Small intestine (tissue), 7 donors: Measurements from ENCODE around the gene TOMM40L. TPM values are rescaled to one million over a fixed set of nuclear protein-coding genes. Genes with fewer than 3 reads are reported as not detected.

Source experiments
- DNase-seq, 2 donors: peaks; one replicate each; pipeline versions ENCODE4 v3.0.0 to v3.0.0-alpha.2; 2013
- FAIRE-seq: peaks from 2 replicates; lab custom pipeline; 2012; peaks lifted over from hg19 to GRCh38; lab: Jason Lieb, UNC
- H3K27ac ChIP-seq, 3 donors: one replicate each; pipeline ENCODE4 v1.5.1; 2013; ENCODE audit warnings: low read length in 2 of 3, mild to moderate bottlenecking in 2 of 3, control low read depth in 1 of 3, inconsistent platforms in 1 of 3, low read depth in 1 of 3, moderate library complexity in 1 of 3
- H3K27me3 ChIP-seq, 3 donors: one replicate each; pipeline ENCODE4 v1.6.1; 2013; ENCODE audit warnings: low read length in 3 of 3, inconsistent platforms in 1 of 3; ENCODE audit not compliant: control insufficient read depth in 3 of 3, insufficient read depth in 3 of 3
- H3K36me3 ChIP-seq, 3 donors: one replicate each; pipeline ENCODE4 v1.6.1; 2013; ENCODE audit warnings: low read length in 3 of 3, inconsistent platforms in 1 of 3, low read depth in 1 of 3, mild to moderate bottlenecking in 1 of 3, moderate library complexity in 1 of 3; ENCODE audit not compliant: control insufficient read depth in 3 of 3, insufficient read depth in 2 of 3
- H3K4me1 ChIP-seq, 3 donors: one replicate each; pipeline ENCODE4 v1.6.1; 2013; ENCODE audit warnings: low read length in 2 of 3, inconsistent platforms in 1 of 3, low read depth in 1 of 3, mild to moderate bottlenecking in 1 of 3, moderate library complexity in 1 of 3; ENCODE audit not compliant: control insufficient read depth in 3 of 3, insufficient read depth in 2 of 3
- H3K4me3 ChIP-seq, 3 donors: one replicate each; pipeline ENCODE4 v1.5.1; 2013; ENCODE audit warnings: low read length in 3 of 3, control low read depth in 1 of 3, inconsistent platforms in 1 of 3, low read depth in 1 of 3, mild to moderate bottlenecking in 1 of 3, moderate library complexity in 1 of 3
- H3K9me3 ChIP-seq, 2 donors: one replicate each; pipeline ENCODE4 v1.6.1; 2013; ENCODE audit warnings: low read depth in 1 of 2, low read length in 1 of 2; ENCODE audit not compliant: control insufficient read depth in 2 of 2, insufficient read depth in 1 of 2
- WGBS, 3 donors: extraction: QIAGEN DNeasy Blood & Tissue Kit; methylation state at CpG; one replicate each; pipeline ENCODE4 v1.1.7; 2013; 5-methylcytosine and 5-hydroxymethylcytosine counted together
- polyA plus RNA-seq, 4 donors: library from polyadenylated mRNA; stranded (reverse) in 3 of 4; unstranded in 1 of 4; fragments of 200-250 nt in 3 of 4; fragments of 120-200 nt in 1 of 4; gene quantifications; one replicate each; pipeline versions ENCODE4 v1.2.1 to v1.2.3, GENCODE V29; 2013
- donor health status: healthy with polysubstance abuse.
- donor health status: control.
- donor health status: control.
- donor health status: Bipolar disorder and iron deficiency.
- donor health status: healthy.

The TOMM40L gene
- polyA plus RNA-seq, 4 donors, result 12.4 to 32.9 (median 22.1) TPM

- DNase-seq, result peak; percentile 36 to 72
- FAIRE-seq, result no peak
Observed at GRCh38 chr1:161185282-161185682, 40.6 kb upstream of the TOMM40L start.

GRCh38 chr1:161185732-161186311 is 40.0 kb upstream of the TOMM40L start:
- H3K27me3 ChIP-seq, result no peaks in the 10 kb centered on the region
- no peak for DNase-seq
- peaks cover 0 to 2% (median 0%) of the 10 kb centered on the region in 3 donors for H3K36me3 ChIP-seq
- H3K27ac ChIP-seq, result peak overlapping the region; percentile 38 to 84 (median 69)
- no peak overlapping the region for H3K4me3 ChIP-seq
- whole genome bisulfite sequencing, 3 donors, result 30 to 51% (median 40%) methylated on average over 2 of the region's 2 CpGs
- no peak for FAIRE-seq
- H3K9me3 ChIP-seq, result no peaks in the 10 kb centered on the region
- H3K4me1 ChIP-seq, result no peaks in the 10 kb centered on the region

More at GRCh38 chr1:161185282-161185682, 40.6 kb upstream of the TOMM40L start:
- Histone ChIP-seq H3K27ac (peak overlapping the region in 2 of 3 donors; percentile 69 to 87), H3K4me3 (no peak overlapping the region), H3K4me1 (no peaks in the 10 kb centered on the region), H3K27me3 (no peaks in the 10 kb centered on the region), H3K9me3 (no peaks in the 10 kb centered on the region), H3K36me3 (no peaks in the 10 kb centered on the region)
- 5 to 22% (median 19%) methylated on average over 3 of the region's 3 CpGs for WGBS, 3 donors

DNA sequence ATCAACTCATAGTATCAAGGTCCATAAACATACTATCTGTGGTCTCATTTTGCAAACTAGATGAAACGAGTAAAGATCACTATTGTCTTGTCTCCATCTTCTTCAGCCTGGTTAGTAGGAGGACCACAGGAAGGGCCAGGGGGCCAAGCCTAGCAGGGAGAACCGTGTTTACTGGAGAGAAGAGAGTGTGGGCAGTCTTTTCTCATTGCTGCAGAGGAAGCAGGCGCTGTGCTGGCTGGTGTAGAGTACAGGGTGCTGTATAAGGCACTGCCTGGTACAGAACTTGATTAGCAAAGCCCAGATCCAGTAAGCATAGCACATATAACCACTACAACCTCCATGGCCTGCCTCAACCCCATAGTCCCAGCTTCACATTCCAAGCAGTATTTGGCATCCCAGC is 38.5 kb upstream of the TOMM40L start:
- H3K4me3 ChIP-seq, result no peak overlapping the region
- H3K27ac ChIP-seq, result no peak overlapping the region
- DNase-seq, result no peak
- H3K27me3 ChIP-seq, result peaks cover 0 to 4% (median 0%) of the 10 kb centered on the region in 3 donors
- no peaks in the 10 kb centered on the region for H3K4me1 ChIP-seq
- 68 to 78% (median 70%) methylated on average over 3 of the region's 3 CpGs for WGBS, 3 donors
- peaks cover 0 to 11% (median 0%) of the 10 kb centered on the region in 3 donors for H3K36me3 ChIP-seq
- no peak for FAIRE-seq
- no peaks in the 10 kb centered on the region for H3K9me3 ChIP-seq

DNA sequence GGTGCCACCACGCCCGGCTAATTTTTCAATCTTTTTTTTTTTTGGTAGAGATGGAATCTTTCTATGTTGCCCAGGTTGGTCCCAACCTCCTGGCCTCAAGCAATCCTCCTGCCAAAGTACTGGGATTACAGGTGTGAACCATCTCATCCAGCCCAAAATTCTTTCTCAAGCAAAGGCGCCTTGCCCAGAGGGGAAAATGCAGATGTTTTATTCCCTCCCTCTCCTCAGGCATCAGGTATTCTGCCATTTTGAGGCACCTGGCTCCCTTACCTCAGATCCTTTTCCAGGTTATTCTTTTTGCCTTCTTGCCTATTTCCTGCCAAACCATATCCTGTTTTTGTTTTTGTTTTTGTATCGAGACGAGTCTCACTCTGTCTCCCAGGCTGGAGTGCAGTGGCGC is 37.5 kb upstream of the TOMM40L start:
- H3K27me3 ChIP-seq, result peaks cover 0 to 4% (median 0%) of the 10 kb centered on the region in 3 donors
- no peaks in the 10 kb centered on the region for H3K4me1 ChIP-seq
- H3K9me3 ChIP-seq, result no peaks in the 10 kb centered on the region
- H3K27ac ChIP-seq, result no peak overlapping the region
- FAIRE-seq (no peak), DNase-seq (no peak)
- H3K36me3 ChIP-seq, result peaks cover 0 to 11% (median 0%) of the 10 kb centered on the region in 3 donors
- WGBS, 3 donors, result 81 to 88% (median 83%) methylated on average over 6 of the region's 6 CpGs
- H3K4me3 ChIP-seq, result no peak overlapping the region

DNA sequence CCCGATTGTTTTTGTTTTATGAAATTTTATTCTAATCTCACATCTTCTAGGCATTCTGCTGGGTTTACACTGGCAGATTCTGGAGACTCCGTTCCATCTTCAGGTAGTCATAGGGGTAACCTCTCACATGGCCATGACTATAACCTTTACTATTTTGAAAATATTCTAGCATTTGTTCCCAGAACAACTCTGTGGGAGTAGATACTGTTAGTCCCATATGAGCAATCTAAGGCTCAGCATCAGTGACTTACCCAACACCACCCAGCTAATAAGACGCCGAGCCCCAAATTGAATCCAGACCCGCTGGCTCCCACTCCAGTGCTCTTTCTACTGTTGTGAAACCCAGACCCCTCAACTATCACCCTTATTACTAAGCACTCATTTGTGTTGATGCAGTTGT is 36.8 kb upstream of the TOMM40L start:
- Histone ChIP-seq H3K36me3 (peaks cover 0 to 11% (median 0%) of the 10 kb centered on the region in 3 donors), H3K4me1 (no peaks in the 10 kb centered on the region), H3K9me3 (no peaks in the 10 kb centered on the region), H3K4me3 (no peak overlapping the region), H3K27ac (no peak overlapping the region), H3K27me3 (peaks cover 0 to 4% (median 0%) of the 10 kb centered on the region in 3 donors)
- WGBS, 3 donors, result 93 to 94% (median 93%) methylated on average over 5 of the region's 5 CpGs
- DNase-seq, result no peak
- no peak for FAIRE-seq

DNA sequence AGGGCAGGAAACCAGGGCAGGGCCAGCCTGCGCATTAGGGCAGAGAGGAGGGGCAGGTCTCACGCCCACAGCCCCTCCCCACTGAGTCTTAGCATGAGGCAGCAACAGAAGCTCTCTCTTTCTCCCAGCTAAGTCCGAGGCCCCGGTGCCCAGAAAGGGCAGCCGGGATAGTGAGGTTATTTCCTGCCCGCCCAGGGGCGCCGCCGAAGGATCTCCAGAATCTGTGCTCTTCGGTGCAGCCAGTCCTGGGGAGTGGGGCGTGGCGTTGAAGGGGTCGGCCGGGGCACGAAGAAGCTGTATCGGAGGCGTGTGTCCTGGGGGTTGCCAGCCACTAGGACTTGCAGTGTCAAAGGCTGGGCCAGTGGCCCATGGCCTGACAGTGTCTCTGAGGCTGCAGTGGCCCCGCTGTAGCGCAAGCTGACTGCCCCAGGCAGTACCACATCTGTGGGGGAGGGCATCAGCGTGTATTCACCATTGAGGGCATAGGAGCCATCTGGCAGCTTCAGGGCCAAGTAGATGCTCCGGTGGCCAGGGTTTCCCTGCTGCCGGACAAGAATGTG is 34.8 kb upstream of the TOMM40L start:
- DNase-seq (no peak), FAIRE-seq (no peak)
- Histone ChIP-seq H3K27me3 (peaks cover 0 to 4% (median 0%) of the 10 kb centered on the region in 3 donors), H3K36me3 (peaks cover 0 to 13% (median 0%) of the 10 kb centered on the region in 3 donors), H3K4me3 (no peak overlapping the region), H3K27ac (no peak overlapping the region), H3K9me3 (no peaks in the 10 kb centered on the region), H3K4me1 (peaks cover 0 to 3% (median 0%) of the 10 kb centered on the region in 3 donors)
- 44 to 66% (median 64%) methylated on average over 22 of the region's 22 CpGs for WGBS, 3 donors

DNA sequence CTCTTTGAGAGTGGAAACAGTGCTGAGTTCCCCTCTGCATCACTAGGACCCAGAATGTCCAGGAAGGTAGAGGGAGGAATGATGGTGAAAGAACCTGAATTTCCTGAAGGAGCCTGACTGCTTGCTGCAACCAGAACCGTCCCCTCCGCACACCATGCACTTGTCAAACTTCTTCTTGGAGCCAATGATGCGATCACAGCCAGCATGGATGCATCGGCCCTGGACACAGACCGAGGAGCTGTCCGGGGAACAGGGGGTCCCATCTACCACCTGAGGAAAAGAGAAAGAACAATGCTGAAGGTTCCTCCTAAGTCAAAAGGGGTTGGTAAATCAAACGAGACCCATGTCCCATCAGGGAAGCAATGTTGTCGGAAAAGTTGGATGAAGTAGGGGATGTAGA is 33.9 kb upstream of the TOMM40L start:
- H3K27ac ChIP-seq, result no peak overlapping the region
- no peak overlapping the region for H3K4me3 ChIP-seq
- H3K27me3 ChIP-seq, result peaks cover 0 to 4% (median 0%) of the 10 kb centered on the region in 3 donors
- H3K4me1 ChIP-seq, result peaks cover 0 to 3% (median 0%) of the 10 kb centered on the region in 3 donors
- peaks cover 0 to 13% (median 0%) of the 10 kb centered on the region in 3 donors for H3K36me3 ChIP-seq
- FAIRE-seq, result no peak
- WGBS, 3 donors, result 68 to 71% (median 71%) methylated on average over 8 of the region's 8 CpGs
- DNase-seq, result no peak
- H3K9me3 ChIP-seq, result no peaks in the 10 kb centered on the region

DNA sequence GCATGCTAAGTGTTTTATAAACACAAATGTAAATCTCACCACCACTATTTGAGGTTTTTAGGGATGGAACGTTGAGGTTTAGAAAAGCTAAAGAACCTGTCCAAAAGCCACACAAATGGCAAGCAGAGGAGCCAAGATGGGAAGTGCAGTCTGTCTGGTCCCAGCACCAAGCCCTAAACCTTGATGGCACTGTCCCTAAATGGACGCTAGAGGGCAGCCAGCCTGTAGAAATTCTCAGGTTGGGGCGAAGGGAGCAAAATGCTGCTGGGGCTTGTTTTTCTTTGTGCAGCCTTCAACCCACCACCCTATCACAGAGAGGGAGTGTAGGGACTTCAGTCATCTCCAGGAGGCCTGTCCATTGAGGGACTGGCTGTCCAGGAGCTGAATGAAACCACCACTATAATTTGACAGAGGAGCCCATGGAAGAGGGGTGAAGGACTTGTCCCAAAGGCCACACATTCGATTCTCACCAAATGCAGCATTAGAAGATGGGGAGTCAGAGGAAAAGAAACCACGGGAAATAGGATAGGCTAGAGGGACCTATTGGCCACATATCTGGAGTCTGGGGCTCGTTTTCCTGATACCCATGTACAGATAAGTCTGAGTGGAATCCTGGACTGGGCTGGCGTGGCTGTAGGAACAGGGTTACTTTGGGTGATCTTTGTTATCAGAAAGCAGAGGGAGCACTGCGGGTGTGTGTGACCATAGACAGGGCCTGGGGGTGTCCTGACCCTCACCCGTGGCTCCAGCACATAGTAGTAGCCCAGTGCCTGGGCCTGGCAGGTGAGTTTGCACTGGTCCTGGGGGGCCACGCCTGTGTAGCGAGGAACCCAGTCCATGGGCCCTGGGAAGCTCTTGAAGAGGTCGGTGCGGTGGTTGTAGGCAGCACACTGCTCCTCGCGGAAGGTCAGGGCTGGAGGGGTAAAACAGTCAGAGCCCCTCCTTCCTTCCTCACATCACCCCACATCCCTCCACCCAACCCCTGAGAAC is 33.1 kb upstream of the TOMM40L start:
- FAIRE-seq, result no peak
- 47 to 59% (median 52%) methylated on average over 15 of the region's 15 CpGs for WGBS, 3 donors

More for the DNA sequence above, 33.1 kb upstream of the TOMM40L start:
- no peak overlapping the region for H3K4me3 ChIP-seq
- no peak overlapping the region for H3K27ac ChIP-seq
- DNase-seq, result peak; percentile 74 to 81
- peaks cover 0 to 4% (median 0%) of the 10 kb centered on the region in 3 donors for H3K27me3 ChIP-seq
- H3K9me3 ChIP-seq, result no peaks in the 10 kb centered on the region
- peaks cover 0 to 13% (median 0%) of the 10 kb centered on the region in 3 donors for H3K36me3 ChIP-seq
- peaks cover 0 to 3% (median 0%) of the 10 kb centered on the region in 3 donors for H3K4me1 ChIP-seq
